Inflammatory macrophage treated with lipopolysaccharide for 4 hours (primary cell): ENCODE results near the gene SERPINA3.

Experiments
- DNase-seq: peaks from one replicate; pipeline ENCODE4 v3.0.0-alpha.2; 2020

Gene SERPINA3

DNA sequence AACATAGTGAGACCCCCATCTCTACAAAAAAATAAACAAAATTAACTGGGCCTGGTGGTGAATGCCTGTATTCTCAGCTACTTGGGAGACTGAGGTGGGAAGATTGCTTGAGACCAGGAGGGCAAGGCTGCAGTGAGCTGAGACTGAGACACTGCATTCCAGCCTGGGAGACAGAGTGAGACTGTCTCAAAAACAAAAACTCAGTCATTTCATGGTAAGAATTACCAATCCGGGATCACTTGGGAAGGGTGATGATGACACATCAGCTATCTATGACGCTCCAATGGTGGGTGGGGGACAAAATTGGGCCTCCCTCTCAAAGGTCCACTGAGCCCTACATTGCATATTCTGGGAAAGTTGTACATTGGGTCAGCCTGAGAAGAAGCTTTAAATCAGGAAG, 47.7 kb downstream of the SERPINA3 start:
- no peak for DNase-seq

GRCh38 chr14:94660306-94660946, 48.2 kb downstream of the SERPINA3 start:
- DNase-seq, result no peak

- DNase-seq, result no peak
These were observed 51.3 kb downstream of the SERPINA3 start for GRCh38 chr14:94663538-94663937.

DNA sequence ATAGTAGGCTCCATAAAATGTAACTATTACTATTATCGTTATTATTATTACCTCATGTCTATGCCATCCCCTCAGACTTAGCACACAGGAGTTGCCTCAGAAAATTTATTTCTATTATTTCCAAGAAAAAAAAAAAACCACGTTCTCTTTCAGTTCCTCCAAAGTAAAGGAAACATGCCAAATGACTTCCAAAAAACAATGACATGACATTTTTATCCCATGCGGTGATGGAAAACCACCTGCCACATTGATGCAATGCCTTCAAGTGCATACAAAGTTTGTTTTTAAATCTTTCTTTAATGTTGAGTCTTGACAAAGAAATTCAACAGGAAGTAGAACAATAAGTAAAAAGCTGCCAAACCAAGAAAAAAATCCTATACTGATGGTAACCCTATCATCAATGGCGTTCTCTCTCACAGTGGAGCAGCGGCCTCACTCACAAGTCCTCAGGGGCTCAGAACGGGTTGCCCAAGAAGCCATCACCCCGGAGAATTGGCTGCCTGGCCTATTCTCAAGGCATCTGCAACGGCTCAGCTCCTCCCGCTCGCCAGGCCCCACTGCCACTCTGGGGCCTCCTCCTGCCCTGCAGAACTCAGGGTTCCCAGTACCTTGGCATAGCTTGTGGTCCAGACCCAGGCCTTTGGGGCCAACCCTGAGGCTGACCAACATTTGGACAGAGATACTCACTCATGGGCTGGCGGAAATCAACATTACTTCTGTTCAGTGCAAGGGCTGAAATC, 51.9 kb downstream of the SERPINA3 start:
- peak; percentile 37 for DNase-seq

- DNase-seq, result no peak
These were observed 52.9 kb downstream of the SERPINA3 start for GRCh38 chr14:94665121-94665520.

- DNase-seq, result no peak
These were observed 53.4 kb downstream of the SERPINA3 start for GRCh38 chr14:94665544-94665943.

GRCh38 chr14:94670692-94671285, 58.6 kb downstream of the SERPINA3 start:
- no peak for DNase-seq

- DNase-seq, result no peak
These were observed 59.8 kb downstream of the SERPINA3 start for GRCh38 chr14:94671870-94672444.

- no peak for DNase-seq
These were observed 60.9 kb downstream of the SERPINA3 start for GRCh38 chr14:94673071-94673470.
